ENCODE results near the gene ADAM19.

Gene ADAM19

DNA sequence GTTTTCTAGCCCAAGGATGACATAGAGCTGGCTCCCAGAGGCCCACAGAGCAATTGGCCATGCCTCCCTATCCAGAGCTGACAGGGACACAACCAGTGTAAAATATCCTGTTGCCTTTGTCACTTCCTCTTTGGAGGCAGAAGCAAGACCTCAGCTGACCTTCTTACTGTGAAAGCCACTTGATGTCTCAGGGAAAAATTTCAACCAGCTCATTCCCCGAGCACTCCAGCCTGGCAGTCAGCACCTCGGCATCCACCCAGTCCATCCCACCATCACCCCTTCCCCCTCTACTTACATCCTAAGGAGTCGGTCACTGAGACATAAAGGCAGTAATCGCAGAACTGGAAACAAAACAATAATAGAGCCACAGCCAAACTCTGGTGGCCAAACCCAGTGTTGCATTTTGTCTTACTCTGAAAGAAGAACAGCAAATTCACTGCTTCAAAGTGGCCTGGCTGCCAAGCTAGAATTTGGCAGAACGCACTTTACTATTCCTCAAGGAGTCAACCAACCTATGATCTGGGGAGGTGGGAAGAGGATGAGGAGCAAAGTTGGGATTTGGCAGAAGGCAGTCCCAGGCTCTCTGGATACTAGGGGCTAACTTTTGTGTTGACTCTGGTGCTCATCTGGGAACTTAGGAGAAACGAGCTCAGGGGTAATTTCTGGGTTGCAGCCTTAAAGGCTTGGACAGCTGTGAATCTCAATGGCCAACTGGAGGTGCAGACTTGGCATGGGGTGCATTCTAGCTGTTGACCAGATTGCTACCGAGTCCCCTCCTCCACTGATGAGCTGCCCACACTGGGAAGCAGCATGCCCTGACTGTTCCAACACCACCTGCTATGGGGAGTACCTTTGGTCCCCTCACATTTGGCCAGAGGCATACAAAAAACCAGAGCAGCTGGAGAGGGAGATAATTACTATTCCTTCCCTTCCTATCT, 101.9 kb downstream of the ADAM19 start:
- Histone ChIP-seq H3K4me2 (peak overlapping the region in 7 of 11 experiments; percentile 0 to 78 (median 39); a peak in 9 of 22 replicates), H3K4me1 (peaks cover 0 to 26% (median 8%) of the 10 kb centered on the region in 10 experiments; a peak in 14 of 20 replicates), H3K27ac (peak overlapping the region in 3 of 11 experiments; percentile 18 to 52 (median 36); a peak in 5 of 22 replicates), H4K20me1 (no peaks in the 10 kb centered on the region), H3K27me3 (no peaks in the 10 kb centered on the region), H3K9ac (no peak overlapping the region; a peak in 1 of 22 replicates), H3K9me3 (replicated peaks in 1 of 11) (no peaks in the 10 kb centered on the region), H3K36me3 (no peaks in the 10 kb centered on the region), H3K4me3 (no peak overlapping the region)
- no peak for TF ChIP-seq Cebpa-rat (IDR thresholded peaks at IDR 0.05)

- Histone ChIP-seq H3K9ac (no peak overlapping the region), H3K4me1 (peaks cover 0 to 26% (median 7%) of the 10 kb centered on the region in 10 experiments; a peak in 12 of 20 replicates), H3K36me3 (no peaks in the 10 kb centered on the region), H3K27me3 (no peaks in the 10 kb centered on the region), H3K4me2 (no peak overlapping the region), H3K9me3 (replicated peaks in 1 of 11) (no peaks in the 10 kb centered on the region), H4K20me1 (no peaks in the 10 kb centered on the region), H3K27ac (no peak overlapping the region), H3K4me3 (no peak overlapping the region)
- no peak for TF ChIP-seq Cebpa-rat (IDR thresholded peaks at IDR 0.05)
Observed at GRCh38 chr5:157471709-157472108, 103.9 kb downstream of the ADAM19 start.

DNA sequence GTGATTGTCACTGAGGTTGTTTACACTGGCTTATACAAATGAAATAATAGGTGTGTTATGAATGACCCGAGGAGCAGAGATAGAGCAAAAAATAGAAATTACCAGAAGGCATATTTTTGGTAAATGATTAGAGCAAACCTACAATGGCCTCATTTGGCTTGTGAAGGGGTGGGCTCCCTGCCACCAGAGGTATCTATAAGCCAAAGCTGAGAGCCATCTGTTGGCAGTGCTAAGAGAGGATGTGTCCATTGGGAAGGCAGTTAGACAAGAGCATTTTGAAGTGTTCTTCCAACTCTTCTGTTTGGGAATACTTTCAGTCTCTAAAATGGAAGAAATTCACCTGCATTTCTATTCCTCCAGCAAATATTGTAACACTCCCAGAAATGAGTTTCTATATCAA, 104.9 kb downstream of the ADAM19 start:
- no peak for TF ChIP-seq Cebpa-rat (IDR thresholded peaks at IDR 0.05)
- Histone ChIP-seq H3K9me3 (replicated peaks in 1 of 11) (no peaks in the 10 kb centered on the region), H3K27ac (no peak overlapping the region), H3K36me3 (no peaks in the 10 kb centered on the region), H3K4me2 (no peak overlapping the region), H3K4me1 (peaks cover 0 to 27% (median 7%) of the 10 kb centered on the region in 10 experiments; a peak in 12 of 20 replicates), H3K27me3 (no peaks in the 10 kb centered on the region), H3K9ac (no peak overlapping the region), H4K20me1 (no peaks in the 10 kb centered on the region), H3K4me3 (no peak overlapping the region)

- H3K4me1 ChIP-seq: peaks cover 0 to 36% (median 9%) of the 10 kb centered on the region in 10 experiments; a peak in 17 of 20 replicates
- no peak overlapping the region for H3K4me3 ChIP-seq
- H3K27me3 ChIP-seq: no peaks in the 10 kb centered on the region
- no peak for TF ChIP-seq Cebpa-rat (IDR thresholded peaks at IDR 0.05)
- no peak overlapping the region for H3K9ac ChIP-seq
- H3K27ac ChIP-seq: no peak overlapping the region
- H4K20me1 ChIP-seq: no peaks in the 10 kb centered on the region
- H3K9me3 ChIP-seq (replicated peaks in 1 of 11): no peaks in the 10 kb centered on the region
- H3K36me3 ChIP-seq: no peaks in the 10 kb centered on the region
- no peak overlapping the region for H3K4me2 ChIP-seq
Observed at GRCh38 chr5:157469687-157470086, 105.9 kb downstream of the ADAM19 start.

GRCh38 chr5:157469073-157469472, 106.5 kb downstream of the ADAM19 start:
- H3K27me3 ChIP-seq: no peaks in the 10 kb centered on the region
- H4K20me1 ChIP-seq: no peaks in the 10 kb centered on the region
- H3K27ac ChIP-seq: no peak overlapping the region
- H3K4me3 ChIP-seq: no peak overlapping the region
- H3K36me3 ChIP-seq: no peaks in the 10 kb centered on the region
- no peak overlapping the region for H3K9ac ChIP-seq
- no peak overlapping the region for H3K4me2 ChIP-seq
- peaks cover 0 to 36% (median 15%) of the 10 kb centered on the region in 10 experiments; a peak in 18 of 20 replicates for H3K4me1 ChIP-seq
- TF ChIP-seq Cebpa-rat (IDR thresholded peaks at IDR 0.05): no peak
- H3K9me3 ChIP-seq (replicated peaks in 1 of 11): no peaks in the 10 kb centered on the region

GRCh38 chr5:157468293-157468965, 107.1 kb downstream of the ADAM19 start:
- Histone ChIP-seq H3K4me1 (peaks cover 0 to 36% (median 15%) of the 10 kb centered on the region in 10 experiments; a peak in 18 of 20 replicates), H3K36me3 (no peaks in the 10 kb centered on the region), H3K9me3 (replicated peaks in 1 of 11) (no peaks in the 10 kb centered on the region), H3K27me3 (no peaks in the 10 kb centered on the region), H3K4me3 (no peak overlapping the region), H3K9ac (no peak overlapping the region), H4K20me1 (no peaks in the 10 kb centered on the region), H3K27ac (no peak overlapping the region), H3K4me2 (no peak overlapping the region)
- no peak for TF ChIP-seq Cebpa-rat (IDR thresholded peaks at IDR 0.05)

GRCh38 chr5:157464519-157465171, 110.9 kb downstream of the ADAM19 start:
- peak in 2 of 11 experiments; percentile 8 to 50; a peak in 1 of 22 replicates for TF ChIP-seq Cebpa-rat (IDR thresholded peaks at IDR 0.05)
- H3K27me3 ChIP-seq: peaks cover 23 to 36% (median 29%) of the 10 kb centered on the region in 11 experiments
- H3K36me3 ChIP-seq: no peaks in the 10 kb centered on the region
- peaks cover 10 to 42% (median 24%) of the 10 kb centered on the region in 10 experiments for H3K4me1 ChIP-seq
- H3K9ac ChIP-seq: peak overlapping the region in 1 of 11 experiments; percentile 25; a peak in 1 of 22 replicates
- peak overlapping the region in 9 of 11 experiments; percentile 8 to 72 (median 45); a peak in 16 of 22 replicates for H3K4me2 ChIP-seq
- H3K4me3 ChIP-seq: no peak overlapping the region
- H4K20me1 ChIP-seq: no peaks in the 10 kb centered on the region; a peak in 1 of 22 replicates
- H3K27ac ChIP-seq: peak overlapping the region in 3 of 11 experiments; percentile 41 to 59 (median 56); a peak in 5 of 22 replicates
- H3K9me3 ChIP-seq (replicated peaks in 1 of 11): no peaks in the 10 kb centered on the region

DNA sequence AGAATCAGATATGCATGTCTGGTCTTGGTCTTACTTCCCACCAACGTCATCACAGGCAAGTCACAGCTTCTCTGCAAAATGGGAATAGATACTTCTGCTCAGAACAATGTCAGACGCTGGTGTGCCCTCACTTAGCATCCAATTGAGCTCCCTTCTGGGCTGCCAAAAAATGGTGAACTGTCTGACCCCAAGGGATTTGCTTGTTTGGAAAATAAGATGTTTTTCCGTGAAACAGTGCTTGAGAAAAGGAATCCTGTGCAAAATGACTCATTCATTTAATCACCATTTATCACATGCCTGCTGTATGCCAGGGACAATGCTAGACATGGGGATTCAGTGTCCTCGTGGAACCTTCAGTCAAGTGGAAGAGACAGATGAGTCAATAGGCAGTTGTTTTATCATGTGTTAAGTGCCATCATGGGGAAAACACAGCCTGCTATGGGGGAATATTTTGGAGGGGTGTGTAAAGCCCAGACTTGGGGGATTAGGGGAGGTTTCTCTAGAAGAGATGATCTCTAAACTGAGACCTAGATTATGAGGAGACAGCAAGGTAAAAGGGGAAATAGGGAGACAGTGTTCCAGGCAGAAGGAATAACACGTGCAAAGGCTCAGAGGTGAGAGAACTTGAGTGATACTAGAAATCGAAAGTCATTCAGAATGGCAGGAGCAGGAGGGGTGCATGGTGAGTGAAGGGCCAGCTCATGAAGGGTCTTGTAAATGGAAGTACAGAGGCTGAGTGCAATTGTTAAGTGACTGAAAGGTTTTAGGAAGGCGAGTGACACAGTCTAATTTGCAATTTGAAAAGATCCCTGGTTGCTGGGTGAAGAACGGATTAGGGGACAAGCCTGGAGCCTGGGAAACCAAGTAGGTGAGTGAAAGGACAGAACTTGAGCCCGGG, 111.7 kb downstream of the ADAM19 start:
- TF ChIP-seq Cebpa-rat (IDR thresholded peaks at IDR 0.05): no peak
- peak overlapping the region in 3 of 11 experiments; percentile 41 to 59 (median 56); a peak in 6 of 22 replicates for H3K27ac ChIP-seq
- no peaks in the 10 kb centered on the region for H3K9me3 ChIP-seq (replicated peaks in 1 of 11)
- peak overlapping the region in 1 of 11 experiments; percentile 25; a peak in 2 of 22 replicates for H3K9ac ChIP-seq
- H3K4me2 ChIP-seq: peak overlapping the region in 9 of 11 experiments; percentile 8 to 72 (median 45); a peak in 16 of 22 replicates
- no peaks in the 10 kb centered on the region; a peak in 1 of 22 replicates for H4K20me1 ChIP-seq
- H3K4me1 ChIP-seq: peaks cover 11 to 43% (median 24%) of the 10 kb centered on the region in 10 experiments
- H3K4me3 ChIP-seq: no peak overlapping the region
- no peaks in the 10 kb centered on the region for H3K36me3 ChIP-seq
- peaks cover 30 to 43% (median 36%) of the 10 kb centered on the region in 11 experiments for H3K27me3 ChIP-seq
